Urinary bladder (tissue), 4 donors: ENCODE data around the gene NINL. TPM values are rescaled to one million over a fixed set of nuclear protein-coding genes. Genes with fewer than 3 reads are reported as not detected.
"Not testable (repeated sequence)": the region's sequence is repeated elsewhere in the genome, so short reads cannot be mapped to it uniquely, and the experiment has no call there.

Experiments
- DNase-seq: peaks from one replicate; pipeline ENCODE4 v3.0.0-alpha.2; 2015; ENCODE audit errors: extremely low spot score
- H3K27ac ChIP-seq: one replicate; pipeline ENCODE4 v1.5.1; 2013; ENCODE audit warnings: low read depth, mild to moderate bottlenecking, moderate library complexity
- H3K36me3 ChIP-seq: one replicate; pipeline ENCODE4 v1.6.1; 2013; ENCODE audit warnings: mild to moderate bottlenecking, moderate library complexity; ENCODE audit not compliant: insufficient read depth
- H3K4me1 ChIP-seq: one replicate; pipeline ENCODE4 v1.6.1; 2013; ENCODE audit warnings: mild to moderate bottlenecking, moderate library complexity; ENCODE audit not compliant: insufficient read depth
- H3K4me3 ChIP-seq: one replicate; pipeline ENCODE4 v1.5.1; 2013; ENCODE audit warnings: low read depth, low read length
- WGBS: extraction: QIAGEN DNeasy Blood & Tissue Kit; methylation state at CpG from one replicate; pipeline ENCODE4 v1.1.7; 2013; 5-methylcytosine and 5-hydroxymethylcytosine counted together
- polyA plus RNA-seq: library from polyadenylated mRNA; stranded (reverse); fragments of 200-250 nt; gene quantifications from one replicate; pipeline ENCODE4 v1.2.3, GENCODE V29; 2013
- total RNA-seq: library from RNA; depleted of rRNA; stranded (reverse); fragments of >200 nt; gene quantifications from one replicate; pipeline ENCODE4 v1.2.3, GENCODE V29; 2014
- donor health status: healthy with polysubstance abuse.
- donor health status: healthy.

Gene NINL
- total and polyA plus RNA-seq, 2 donors, result 6.2 to 11.3 TPM

DNA sequence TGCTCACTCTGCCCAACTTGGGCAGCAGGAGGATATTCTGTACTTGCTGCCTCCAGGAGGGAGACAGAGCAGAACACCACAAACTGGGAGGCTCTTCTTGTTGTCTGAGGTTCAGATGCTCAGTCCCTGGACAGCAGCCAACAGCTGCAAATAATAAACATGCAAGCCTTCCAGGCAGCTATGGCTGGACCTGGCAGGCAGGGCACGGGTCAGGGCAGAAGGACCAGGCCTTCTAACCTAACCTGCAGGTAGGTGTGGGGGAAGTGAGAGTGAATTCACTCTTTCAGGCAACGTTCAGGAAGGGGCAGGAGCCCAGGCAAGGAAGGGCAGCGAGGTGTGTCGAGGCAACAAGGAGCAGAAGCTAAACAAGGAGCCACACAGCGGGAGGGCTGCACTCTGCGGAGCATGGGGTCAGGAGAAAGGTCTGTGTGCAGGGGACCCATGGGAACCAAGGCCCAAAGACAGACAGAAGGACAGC lies 31.5 kb downstream of the NINL start:
- no peak for DNase-seq
- WGBS, result 58% methylated on average over 6 of the region's 6 CpGs
- H3K36me3 ChIP-seq, result no peaks in the 10 kb centered on the region
- no peak overlapping the region for H3K4me3 ChIP-seq
- H3K4me1 ChIP-seq, result peaks cover 2% of the 10 kb centered on the region
- no peak overlapping the region for H3K27ac ChIP-seq

DNA sequence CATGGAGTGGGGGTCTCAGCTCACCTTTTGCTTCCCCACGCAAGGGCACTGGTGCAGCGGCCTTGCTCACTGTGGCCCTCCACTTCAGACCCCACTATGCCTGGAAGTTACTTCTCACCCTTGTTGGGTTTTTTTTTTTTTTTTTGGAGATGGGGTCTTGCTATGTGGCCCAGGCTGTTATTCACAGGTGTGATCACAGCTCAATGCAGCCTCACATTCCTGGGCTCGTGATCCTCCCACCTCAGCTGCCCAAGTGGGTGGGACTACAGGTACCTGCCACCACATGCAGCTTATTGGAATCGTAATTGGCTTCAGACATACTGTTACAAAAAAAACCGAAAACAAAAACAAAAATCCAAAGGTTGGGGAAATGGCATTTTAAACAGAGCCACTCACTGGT lies 32.4 kb downstream of the NINL start:
- 94% methylated on average over 5 of the region's 5 CpGs for WGBS
- Histone ChIP-seq H3K4me1 (peaks cover 2% of the 10 kb centered on the region), H3K27ac (no peak overlapping the region), H3K4me3 (no peak overlapping the region), H3K36me3 (no peaks in the 10 kb centered on the region)
- DNase-seq, result no peak

DNA sequence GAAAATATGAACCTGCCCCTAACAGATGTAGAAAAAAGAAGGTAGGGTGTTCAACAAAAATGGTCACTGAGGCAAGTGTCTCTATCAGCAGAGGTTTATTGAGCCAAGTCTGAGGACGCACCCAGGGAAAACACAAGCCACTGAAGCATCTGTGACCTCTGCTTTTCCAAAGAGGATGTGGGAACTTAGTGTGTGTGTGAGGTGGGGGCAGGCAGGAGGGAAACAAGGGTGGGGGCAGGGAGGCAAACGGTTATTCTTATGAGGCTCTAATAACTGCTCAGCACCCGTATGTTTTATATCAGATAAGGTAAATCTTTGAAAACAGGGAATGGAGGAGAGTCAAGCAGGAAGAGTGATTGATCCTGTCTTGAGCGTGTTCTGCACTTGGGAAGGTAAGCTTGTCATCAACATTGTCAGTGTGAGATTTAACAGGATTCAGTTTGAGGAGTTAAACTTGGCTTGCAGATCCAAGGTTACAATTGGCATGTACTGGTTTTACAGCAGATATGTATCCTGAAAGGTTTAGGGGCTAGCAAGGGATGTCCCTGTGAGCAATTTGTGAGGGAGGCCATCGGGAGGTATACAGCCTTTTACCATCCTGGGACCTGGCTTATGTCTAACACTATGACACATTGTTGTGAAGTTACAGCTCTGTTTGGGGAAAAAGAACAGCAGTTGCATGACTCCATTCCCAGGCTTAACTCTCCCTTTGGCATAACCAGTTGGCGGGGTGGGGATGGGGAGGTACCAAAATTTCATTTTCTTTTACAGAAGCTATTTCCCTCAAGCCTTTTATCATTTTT lies 33.7 kb downstream of the NINL start:
- Histone ChIP-seq H3K36me3 (no peaks in the 10 kb centered on the region), H3K27ac (no peak overlapping the region), H3K4me3 (no peak overlapping the region), H3K4me1 (peaks cover 2% of the 10 kb centered on the region)
- 61% methylated on average over 6 of the region's 6 CpGs for WGBS
- no peak for DNase-seq

DNA sequence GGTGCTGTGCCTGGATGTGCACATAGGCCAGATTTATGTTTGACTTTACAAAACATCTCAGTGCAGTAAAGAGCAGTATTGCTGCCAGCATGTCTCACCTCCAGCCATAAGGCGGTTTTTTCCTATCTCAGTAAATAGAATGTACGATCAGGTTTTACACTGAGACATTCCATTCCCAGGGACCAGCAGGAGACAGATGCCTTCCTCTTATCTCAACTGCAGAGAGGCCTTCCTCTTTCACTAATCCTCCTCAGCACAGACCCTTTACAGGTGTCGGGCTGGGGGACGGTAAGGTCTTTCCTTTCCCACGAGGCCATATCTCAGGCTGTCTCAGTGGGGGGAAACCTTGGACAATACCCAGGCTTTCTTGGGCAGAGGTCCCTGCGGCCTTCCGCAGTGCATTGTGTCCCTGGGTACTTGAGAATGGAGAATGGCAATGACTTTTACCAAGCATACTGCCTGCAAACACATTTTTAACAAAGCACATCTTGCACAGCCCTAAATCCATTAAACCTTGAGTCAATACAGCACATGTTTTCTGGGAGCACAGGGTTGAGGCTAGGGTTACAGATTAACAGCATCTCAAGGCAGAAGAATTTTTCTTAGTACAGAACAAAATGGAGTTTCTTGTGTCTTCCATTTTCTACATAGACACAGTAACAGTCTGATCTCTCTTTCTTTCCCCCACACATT lies 34.5 kb downstream of the NINL start:
- H3K4me1 ChIP-seq, DNase-seq, H3K27ac ChIP-seq, H3K36me3 ChIP-seq, H3K4me3 ChIP-seq: not testable (repeated sequence)
- WGBS, result 75% methylated on average over 7 of the region's 7 CpGs

GRCh38 chr20:25549843-25550477 lies 35.4 kb downstream of the NINL start:
- Histone ChIP-seq H3K4me3 (no peak overlapping the region), H3K27ac (no peak overlapping the region), H3K4me1 (peaks cover 2% of the 10 kb centered on the region), H3K36me3 (no peaks in the 10 kb centered on the region)
- DNase-seq, result no peak
- 66% methylated on average over 10 of the region's 10 CpGs for WGBS

- Histone ChIP-seq H3K4me3 (no peak overlapping the region), H3K36me3 (no peaks in the 10 kb centered on the region), H3K27ac (no peak overlapping the region), H3K4me1 (peaks cover 2% of the 10 kb centered on the region)
- 55% methylated on average over 15 of the region's 15 CpGs for WGBS
- DNase-seq, result no peak
These were observed 36.1 kb downstream of the NINL start for GRCh38 chr20:25549172-25549773.

DNA sequence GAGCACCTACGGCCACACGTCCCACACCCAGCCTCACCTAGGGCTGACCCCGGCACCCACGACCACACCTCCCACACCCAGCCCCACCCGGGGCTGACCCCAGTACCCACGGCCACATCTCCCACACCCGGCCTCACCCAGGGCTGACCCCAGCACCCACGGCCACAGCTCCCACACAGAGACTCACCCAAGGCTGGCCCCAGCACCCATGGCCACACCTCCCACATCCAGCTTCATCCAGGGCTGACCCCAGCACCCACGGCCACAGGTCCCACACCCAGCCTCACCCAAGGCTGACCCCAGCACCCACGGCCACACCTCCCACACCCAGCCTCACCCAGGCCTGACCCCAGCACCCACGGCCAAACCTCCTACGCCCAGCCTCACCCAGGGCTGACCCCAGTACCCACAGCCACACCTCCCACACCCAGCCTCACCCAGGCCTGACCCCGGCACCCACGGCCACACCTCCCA lies 36.7 kb downstream of the NINL start:
- DNase-seq, result no peak
- WGBS, result 86% methylated on average over 14 of the region's 14 CpGs
- Histone ChIP-seq H3K27ac (no peak overlapping the region), H3K4me1 (peaks cover 2% of the 10 kb centered on the region), H3K4me3 (no peak overlapping the region), H3K36me3 (no peaks in the 10 kb centered on the region)

- Histone ChIP-seq H3K4me1 (peaks cover 2% of the 10 kb centered on the region), H3K36me3 (no peaks in the 10 kb centered on the region), H3K4me3 (no peak overlapping the region), H3K27ac (no peak overlapping the region)
- no peak for DNase-seq
- 65% methylated on average over 3 of the region's 3 CpGs for WGBS
These were observed 37.3 kb downstream of the NINL start for GRCh38 chr20:25547999-25548398.

GRCh38 chr20:25547063-25547462 lies 38.3 kb downstream of the NINL start:
- peaks cover 2% of the 10 kb centered on the region for H3K4me1 ChIP-seq
- DNase-seq, result no peak
- WGBS, result 66% methylated on average over 4 of the region's 4 CpGs
- no peaks in the 10 kb centered on the region for H3K36me3 ChIP-seq
- no peak overlapping the region for H3K4me3 ChIP-seq
- no peak overlapping the region for H3K27ac ChIP-seq

GRCh38 chr20:25546048-25546447 lies 39.3 kb downstream of the NINL start:
- peaks cover 2% of the 10 kb centered on the region for H3K4me1 ChIP-seq
- H3K36me3 ChIP-seq, result no peaks in the 10 kb centered on the region
- H3K27ac ChIP-seq, result no peak overlapping the region
- no peak overlapping the region for H3K4me3 ChIP-seq
- 83% methylated on average over 4 of the region's 4 CpGs for WGBS
- DNase-seq, result no peak

DNA sequence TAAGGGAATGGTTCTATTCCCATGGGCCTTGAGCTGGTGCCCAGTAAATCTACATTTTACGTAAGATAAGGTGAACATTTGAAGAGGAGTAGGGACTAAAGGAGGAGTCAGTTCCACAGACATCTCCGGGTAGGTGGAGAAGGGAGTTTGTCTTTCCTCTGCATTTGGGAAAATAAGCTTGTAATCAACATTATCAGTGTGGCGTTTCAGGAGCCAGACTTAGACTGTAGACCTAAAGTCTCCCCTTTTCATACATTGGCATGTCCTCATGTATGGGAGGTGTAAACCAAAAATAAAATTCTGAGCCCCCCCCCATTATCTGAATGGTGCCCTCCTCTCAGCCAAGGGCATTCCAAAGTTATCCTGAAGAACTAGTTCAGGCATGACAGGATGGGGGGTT lies 40.2 kb downstream of the NINL start:
- DNase-seq, result no peak
- no peaks in the 10 kb centered on the region for H3K36me3 ChIP-seq
- 73% methylated on average over 3 of the region's 3 CpGs for whole genome bisulfite sequencing
- peaks cover 2% of the 10 kb centered on the region for H3K4me1 ChIP-seq
- no peak overlapping the region for H3K4me3 ChIP-seq
- no peak overlapping the region for H3K27ac ChIP-seq

GRCh38 chr20:25544734-25545133 lies 40.6 kb downstream of the NINL start:
- 64% methylated on average over 1 of the region's 1 CpG for WGBS
- H3K36me3 ChIP-seq, result no peaks in the 10 kb centered on the region
- H3K4me3 ChIP-seq, result no peak overlapping the region
- no peak overlapping the region for H3K27ac ChIP-seq
- H3K4me1 ChIP-seq, result peaks cover 2% of the 10 kb centered on the region
- no peak for DNase-seq

GRCh38 chr20:25544311-25544710 lies 41.0 kb downstream of the NINL start:
- 61% methylated on average over 4 of the region's 4 CpGs for WGBS
- H3K4me1 ChIP-seq, result peaks cover 2% of the 10 kb centered on the region
- H3K36me3 ChIP-seq, result no peaks in the 10 kb centered on the region
- no peak for DNase-seq
- H3K27ac ChIP-seq, result no peak overlapping the region
- H3K4me3 ChIP-seq, result no peak overlapping the region
